Stimulated activated CD8-positive, alpha-beta memory T cell treated with anti-CD3 and anti-CD28 coated beads, Interleukin-12 subunit alpha, Interleukin-12 subunit beta, amount 100 ng/mL, for 1 hour (primary cell): ENCODE results near the gene PDCD6IP.

ENCODE experiments used
- DNase-seq: peaks from one replicate; pipeline ENCODE4 v3.0.0-alpha.2; 2020; ENCODE audit warnings: low read depth

Gene PDCD6IP

DNA sequence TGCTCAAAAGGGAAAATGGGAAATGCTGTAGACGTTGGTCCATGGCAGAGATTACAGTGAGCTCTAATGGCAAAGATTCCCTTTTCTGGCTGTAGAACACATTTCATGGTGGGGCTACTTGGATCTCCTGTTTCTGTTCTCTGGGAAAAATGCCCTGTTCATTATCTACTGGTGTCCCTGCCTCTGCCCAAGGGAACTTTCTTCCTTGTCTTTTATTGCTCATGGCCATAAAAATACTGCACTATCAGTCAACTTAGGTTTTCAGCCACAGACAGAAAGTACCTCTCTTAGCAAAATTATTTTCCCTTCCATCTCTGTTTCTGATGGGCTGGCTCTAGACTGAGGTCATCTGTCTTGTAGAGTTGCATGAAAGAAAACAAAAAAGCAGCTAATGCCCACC lies 98.9 kb downstream of the PDCD6IP start:
- no peak for DNase-seq

GRCh38 chr3:33898901-33899300 lies 100.5 kb downstream of the PDCD6IP start:
- no peak for DNase-seq

GRCh38 chr3:33900440-33900808 lies 102.0 kb downstream of the PDCD6IP start:
- DNase-seq = no peak

DNA sequence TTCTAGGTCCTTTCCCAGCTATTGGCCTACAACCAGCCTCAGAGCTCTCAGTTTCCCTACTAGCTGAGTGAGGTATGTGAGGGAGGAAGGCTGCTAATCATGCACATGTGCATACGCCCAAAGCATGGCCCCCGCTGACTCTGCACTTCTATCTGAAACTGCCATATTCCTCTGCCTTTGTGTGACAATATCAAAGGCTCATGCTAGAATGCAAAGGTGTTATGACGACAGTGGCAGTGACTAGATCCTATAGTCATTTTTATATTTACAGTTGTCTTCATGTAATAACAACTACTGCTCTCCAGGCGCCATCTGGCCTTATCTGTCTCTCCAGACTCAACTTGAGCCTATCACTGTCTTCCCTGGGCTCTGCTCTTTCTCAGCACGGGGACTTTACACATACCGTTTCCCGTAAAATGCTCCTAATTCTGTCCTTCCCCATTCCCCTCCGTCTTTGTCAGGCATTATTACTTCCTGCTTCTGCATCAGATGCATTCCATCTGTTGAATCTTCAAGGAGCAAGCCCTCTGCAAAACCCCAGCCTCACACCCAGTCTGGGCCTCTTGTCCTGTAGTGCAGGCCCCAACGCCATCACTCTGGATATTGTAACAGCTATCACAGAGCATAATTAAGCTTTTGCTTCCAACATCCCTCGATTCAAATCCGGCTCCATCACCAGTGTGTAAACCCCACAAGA lies 102.5 kb downstream of the PDCD6IP start:
- DNase-seq = no peak

GRCh38 chr3:33901862-33902563 lies 103.6 kb downstream of the PDCD6IP start:
- no peak for DNase-seq

DNA sequence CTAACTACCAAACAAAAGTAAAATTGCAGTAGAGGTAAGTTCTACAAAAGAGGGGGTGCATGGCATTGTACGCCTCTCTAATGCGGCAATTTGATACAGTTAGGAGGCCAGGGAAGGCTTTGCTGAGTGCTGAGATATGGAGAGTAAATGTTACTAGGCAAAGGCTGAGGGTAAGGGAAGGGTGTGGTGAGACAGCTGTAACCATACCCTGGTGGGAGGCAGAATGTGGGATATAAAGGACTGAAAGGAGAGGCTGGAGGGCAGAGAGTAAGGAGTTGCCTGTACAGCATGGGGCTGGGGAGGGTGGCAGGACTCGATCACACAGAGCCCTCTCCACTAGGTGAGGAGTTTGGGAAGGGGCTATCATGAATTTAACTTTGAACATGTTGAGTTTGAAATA lies 106.3 kb downstream of the PDCD6IP start:
- no peak for DNase-seq

DNA sequence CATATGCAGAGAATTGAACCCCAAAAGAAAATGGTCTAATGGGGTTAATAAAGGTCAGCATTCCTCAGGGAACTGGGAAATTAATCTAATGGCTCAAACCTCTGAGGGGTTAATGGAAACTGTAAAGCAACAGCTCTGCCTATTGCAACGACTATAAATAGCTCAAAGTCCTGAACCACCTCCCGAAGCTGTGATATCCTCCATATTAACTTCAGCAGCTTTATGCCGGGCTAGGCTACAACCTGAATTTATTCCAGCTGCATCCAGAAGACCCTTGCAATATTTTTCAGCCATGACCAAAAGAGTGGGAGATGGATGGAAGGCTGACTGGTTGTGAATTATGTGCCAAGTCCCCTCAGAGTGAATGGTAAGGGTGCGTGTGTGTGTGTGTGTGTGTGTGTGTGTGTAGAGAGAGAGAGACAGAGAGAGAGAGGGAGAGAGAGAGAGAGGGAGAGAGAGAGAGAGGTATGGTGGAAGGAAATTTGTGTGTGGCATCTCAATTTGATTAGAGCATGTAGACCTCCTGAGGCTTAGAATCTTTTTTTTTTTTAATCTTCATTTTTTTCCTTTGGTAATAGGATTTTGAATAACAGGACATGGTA lies 109.9 kb downstream of the PDCD6IP start:
- DNase-seq = no peak

DNA sequence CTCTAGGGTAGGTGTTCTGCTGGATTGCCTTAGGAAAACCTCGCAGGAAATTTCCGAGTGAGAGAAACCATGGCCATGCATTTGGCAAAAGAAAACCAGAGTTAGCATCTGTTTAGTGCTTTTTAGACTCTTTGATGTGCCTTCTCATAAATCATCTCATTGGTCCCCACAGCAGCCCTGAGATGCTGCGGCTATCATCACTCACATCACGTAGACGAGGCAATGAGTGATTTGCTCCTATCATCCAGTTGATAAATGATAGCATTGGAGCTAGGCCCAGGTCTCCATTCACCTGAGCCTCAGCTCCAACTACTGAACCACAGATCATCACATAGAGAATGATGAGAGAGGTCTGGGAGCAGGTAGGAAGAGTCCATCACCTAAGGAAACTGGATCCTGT lies 111.1 kb downstream of the PDCD6IP start:
- no peak for DNase-seq

DNA sequence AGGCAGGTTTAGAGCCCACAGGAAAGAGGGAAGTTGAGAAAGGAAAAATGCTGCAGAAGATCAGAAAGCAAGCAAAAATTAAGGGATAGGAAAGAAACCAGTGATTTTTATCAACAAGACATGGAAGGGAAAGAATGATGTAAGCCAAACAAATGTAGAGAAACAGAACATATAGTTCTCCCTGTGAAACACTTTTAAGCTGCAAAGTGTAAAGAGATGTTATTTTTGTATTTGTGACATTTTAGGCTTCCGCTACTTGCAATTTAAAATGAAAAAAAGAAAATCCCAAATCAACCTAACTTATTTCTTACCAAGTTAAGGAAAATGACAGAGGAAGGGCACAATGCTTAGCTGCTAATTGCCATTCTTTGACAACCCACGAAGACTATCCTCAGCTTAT lies 111.6 kb downstream of the PDCD6IP start:
- no peak for DNase-seq

- DNase-seq = no peak
Observed at GRCh38 chr3:33911525-33912322, 113.3 kb downstream of the PDCD6IP start.

GRCh38 chr3:33914212-33914611 lies 115.8 kb downstream of the PDCD6IP start:
- no peak for DNase-seq

DNA sequence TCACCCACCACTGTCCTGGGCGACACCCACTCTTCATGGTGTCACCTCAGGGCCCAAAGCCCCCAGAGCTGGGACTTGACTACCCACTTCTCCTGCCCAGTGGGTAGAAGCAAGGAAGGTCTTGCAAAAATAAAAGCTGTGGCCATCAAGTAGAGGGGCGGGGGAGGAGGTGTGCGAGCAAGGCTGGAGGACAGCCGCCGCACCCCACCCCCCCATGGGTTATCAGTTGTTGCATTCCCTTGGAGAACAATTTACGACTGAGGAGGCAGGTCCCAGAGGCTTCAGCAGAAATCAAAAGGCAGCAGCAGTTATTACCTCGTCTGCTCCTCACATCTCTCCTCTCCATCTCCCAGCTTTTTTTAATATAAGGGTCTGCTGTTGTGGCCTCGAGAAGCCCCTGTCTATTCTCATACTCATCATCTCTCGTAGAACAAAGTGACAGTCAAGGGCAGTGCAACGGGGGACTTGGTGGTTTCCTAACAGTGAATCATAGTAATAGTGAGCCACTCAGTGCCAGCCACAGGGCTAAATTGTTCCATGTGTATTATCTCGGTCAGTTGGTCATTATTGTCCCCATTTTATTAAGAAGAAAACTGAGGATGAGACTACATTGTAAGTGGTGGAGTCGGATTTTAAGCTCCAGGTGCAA lies 116.4 kb downstream of the PDCD6IP start:
- no peak for DNase-seq

DNA sequence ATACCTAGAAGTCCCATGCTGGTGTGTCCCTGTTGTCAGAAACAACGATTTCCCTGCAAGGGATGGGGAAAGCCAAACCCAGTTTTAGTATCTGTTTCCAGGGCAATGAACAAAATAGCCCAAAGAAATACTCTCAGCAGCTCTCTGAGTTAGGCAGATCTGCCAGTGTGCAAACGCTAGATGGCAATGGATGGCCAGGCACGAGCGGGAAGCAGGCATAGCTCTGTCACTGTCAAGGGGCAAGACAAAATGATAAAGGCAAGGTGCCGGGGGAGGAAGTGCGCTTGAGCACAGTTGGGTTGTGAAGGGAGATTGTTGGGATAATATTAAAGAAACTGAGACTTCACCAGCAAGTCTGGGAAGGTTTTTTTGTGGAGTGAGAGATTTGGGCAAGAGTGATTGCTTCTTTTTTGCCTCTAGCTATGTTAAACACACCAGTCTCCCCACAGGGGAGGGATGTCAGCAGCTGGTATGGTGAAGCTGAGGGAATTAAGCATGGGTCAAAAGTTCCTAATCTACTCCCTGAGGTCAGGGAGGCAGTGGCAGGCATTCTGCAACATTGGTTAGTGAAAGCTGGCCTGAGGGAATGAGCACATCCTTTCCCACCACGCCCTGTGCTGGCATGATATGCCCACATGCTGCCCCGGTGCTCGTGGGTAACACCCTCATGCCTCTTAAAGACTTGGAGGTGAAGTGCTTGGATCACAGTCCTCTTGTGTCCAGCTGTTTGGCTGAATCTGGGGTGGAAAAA lies 117.5 kb downstream of the PDCD6IP start:
- no peak for DNase-seq

- DNase-seq = no peak
Observed at GRCh38 chr3:33918126-33918756, 119.8 kb downstream of the PDCD6IP start.
